HG03558 (cell line): ENCODE measurements around the gene PLSCR1.
"Not testable (repeated sequence)": the region's sequence is repeated elsewhere in the genome, so short reads cannot be mapped to it uniquely, and the experiment has no call there.

Experiments used
- ATAC-seq: cut with Tn5 transposase; IDR thresholded peaks from one replicate; pipeline ENCODE4 v1.9.1; 2021; ENCODE audit warnings: moderate number of reproducible peaks; ENCODE audit not compliant: unreplicated experiment; ENCODE audit errors: extremely low read depth

PLSCR1 gene

GRCh38 chr3:146485297-146485696, 59.1 kb downstream of the PLSCR1 start:
- no peak for ATAC-seq

- ATAC-seq: no peak
Measured at GRCh38 chr3:146476094-146476740, 68.2 kb downstream of the PLSCR1 start.

GRCh38 chr3:146474976-146475375, 69.4 kb downstream of the PLSCR1 start:
- ATAC-seq: not testable (repeated sequence)

- no peak for ATAC-seq
Measured at GRCh38 chr3:146473726-146474125, 70.7 kb downstream of the PLSCR1 start.

- no peak for ATAC-seq
Measured at GRCh38 chr3:146472611-146473010, 71.8 kb downstream of the PLSCR1 start.

GRCh38 chr3:146471012-146471411, 73.4 kb downstream of the PLSCR1 start:
- no peak for ATAC-seq

GRCh38 chr3:146470425-146470990, 73.9 kb downstream of the PLSCR1 start:
- no peak for ATAC-seq

- peak; percentile 98 for ATAC-seq
Measured at GRCh38 chr3:146469150-146470017, 75.0 kb downstream of the PLSCR1 start, which contains the start of gene PLSCR2. TSS of gene PLSCR2 (minus strand) at chr3:146469561. CDS start at chr3:146459904, 9,657 bp downstream.

- ATAC-seq: no peak
Measured at GRCh38 chr3:146468671-146469149, 75.7 kb downstream of the PLSCR1 start.

- no peak for ATAC-seq
Measured at GRCh38 chr3:146468234-146468633, 76.2 kb downstream of the PLSCR1 start.

- no peak for ATAC-seq
Measured at GRCh38 chr3:146466604-146467003, 77.8 kb downstream of the PLSCR1 start.

- no peak for ATAC-seq
Measured at GRCh38 chr3:146465693-146466465, 78.5 kb downstream of the PLSCR1 start.
